Effector CD8-positive, alpha-beta T cell (primary cell): Measurements from ENCODE around the gene XDH.

Experiments used
- DNase-seq: peaks from one replicate; lab custom pipeline; 2025; lab: John Stamatoyannopoulos, UW

XDH gene

DNA sequence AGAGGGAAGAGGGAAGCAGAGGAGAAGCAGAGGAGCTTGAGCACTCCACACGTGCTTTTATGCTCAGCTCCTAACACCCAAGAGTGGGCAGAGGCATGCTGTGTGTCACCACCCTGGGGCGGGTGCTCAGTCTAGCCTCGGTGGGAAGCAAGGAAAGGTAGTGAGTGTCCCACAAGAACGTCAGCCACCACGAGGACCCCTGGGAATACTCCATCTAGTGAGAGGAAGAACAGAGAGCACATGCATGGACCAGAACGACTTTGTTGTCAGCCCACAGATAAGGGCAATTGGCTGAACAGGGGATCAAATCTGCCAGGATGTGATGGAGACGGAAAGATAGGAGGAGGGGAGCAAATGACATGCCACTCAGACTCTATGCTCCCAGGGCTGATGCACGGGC, 83.4 kb downstream of the XDH start:
- DNase-seq, result no peak

- DNase-seq, result no peak
Measured at GRCh38 chr2:31329081-31329625, 85.4 kb downstream of the XDH start.

DNA sequence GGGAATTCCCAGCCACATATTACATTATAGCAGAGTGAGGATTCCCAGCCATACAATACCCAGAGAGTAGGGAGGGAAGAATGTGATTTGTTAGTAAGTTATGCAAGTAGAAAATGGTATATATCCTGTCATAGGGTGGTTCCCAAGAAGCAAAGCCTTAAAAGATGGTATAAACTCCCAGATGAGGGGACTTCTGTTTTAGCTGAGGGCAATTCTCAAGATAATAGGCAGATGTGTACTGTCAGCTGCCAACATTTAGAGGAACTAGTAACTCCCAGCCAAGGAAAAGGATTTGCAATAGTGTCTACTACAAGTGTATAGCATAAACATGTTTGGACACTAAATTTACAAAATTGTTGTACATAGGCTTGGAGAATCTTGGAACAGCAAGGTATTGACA, 86.5 kb downstream of the XDH start:
- no peak for DNase-seq

DNA sequence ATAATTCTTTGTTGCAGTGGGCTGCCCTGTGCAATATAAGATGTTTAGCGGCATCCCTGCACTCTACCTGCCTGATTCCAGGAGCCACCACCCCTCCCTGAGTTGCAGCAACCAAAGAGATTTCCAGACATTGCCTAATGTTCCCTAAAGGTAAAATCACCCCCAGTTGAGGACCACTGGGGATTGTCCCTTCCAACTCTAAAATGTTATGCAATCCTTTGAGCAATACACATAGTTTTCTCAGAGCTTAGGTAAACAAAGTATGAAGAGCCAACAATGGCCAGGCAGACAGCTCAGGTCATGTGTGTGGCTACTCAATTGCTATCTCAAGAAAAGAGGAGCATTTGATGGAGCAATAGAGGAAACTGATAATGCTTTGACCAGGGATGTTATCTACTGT, 87.0 kb downstream of the XDH start:
- no peak for DNase-seq

GRCh38 chr2:31324016-31324633, 90.4 kb downstream of the XDH start:
- DNase-seq, result no peak

DNA sequence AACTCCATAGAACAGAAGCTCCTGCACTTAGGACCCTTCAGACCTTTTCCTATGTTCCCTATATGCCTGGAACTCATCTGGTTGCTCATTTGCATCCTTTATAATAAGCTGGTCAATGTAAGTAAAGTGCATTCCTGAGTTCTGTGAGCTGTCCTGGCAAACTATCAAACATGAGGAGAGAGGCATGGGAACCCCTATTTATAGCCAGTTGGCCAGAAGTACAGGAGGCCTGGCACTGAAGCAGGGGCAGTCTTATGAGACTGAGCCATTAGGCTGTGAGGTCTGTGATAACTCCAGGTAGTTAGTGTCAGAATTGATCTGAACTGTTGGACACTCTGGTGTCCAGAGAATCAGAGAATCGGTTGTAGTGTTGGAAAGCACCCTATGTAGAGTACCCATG, 92.2 kb downstream of the XDH start:
- DNase-seq, result no peak

DNA sequence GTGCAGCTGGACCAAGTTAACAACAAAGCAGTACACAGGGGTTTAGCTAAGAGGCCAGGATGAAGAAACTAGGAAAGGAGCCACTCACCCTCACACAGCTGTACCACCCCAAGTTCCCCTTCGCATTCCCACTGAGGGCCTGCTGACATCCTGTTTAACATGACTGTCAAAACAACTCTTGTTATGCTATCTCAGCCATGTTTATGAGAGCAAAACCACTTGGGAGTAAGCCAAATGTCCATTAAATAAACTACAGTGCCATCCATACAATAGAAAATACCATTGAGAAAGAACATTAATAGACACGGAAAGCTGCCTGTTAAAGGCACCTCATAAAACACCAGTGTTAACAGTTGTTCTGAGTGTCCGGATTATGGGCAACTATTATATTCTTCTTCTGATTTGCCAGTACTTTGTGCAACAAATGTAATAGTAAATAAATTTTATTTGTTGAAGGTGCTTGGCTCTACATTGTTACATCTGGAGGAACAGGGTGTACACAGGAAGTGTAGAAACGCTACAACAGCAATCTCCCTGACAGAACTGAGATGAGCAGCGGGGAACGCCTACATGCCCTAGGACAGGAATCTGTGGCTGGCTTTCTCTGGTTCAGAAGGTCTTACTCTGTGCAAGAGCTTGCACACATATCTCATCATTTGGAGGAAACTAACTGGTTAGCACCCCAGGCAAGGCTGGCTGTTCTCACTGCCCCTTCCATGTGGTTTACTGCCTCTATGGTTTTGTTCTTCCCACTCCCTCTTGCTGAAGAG, 95.0 kb downstream of the XDH start:
- DNase-seq, result no peak

DNA sequence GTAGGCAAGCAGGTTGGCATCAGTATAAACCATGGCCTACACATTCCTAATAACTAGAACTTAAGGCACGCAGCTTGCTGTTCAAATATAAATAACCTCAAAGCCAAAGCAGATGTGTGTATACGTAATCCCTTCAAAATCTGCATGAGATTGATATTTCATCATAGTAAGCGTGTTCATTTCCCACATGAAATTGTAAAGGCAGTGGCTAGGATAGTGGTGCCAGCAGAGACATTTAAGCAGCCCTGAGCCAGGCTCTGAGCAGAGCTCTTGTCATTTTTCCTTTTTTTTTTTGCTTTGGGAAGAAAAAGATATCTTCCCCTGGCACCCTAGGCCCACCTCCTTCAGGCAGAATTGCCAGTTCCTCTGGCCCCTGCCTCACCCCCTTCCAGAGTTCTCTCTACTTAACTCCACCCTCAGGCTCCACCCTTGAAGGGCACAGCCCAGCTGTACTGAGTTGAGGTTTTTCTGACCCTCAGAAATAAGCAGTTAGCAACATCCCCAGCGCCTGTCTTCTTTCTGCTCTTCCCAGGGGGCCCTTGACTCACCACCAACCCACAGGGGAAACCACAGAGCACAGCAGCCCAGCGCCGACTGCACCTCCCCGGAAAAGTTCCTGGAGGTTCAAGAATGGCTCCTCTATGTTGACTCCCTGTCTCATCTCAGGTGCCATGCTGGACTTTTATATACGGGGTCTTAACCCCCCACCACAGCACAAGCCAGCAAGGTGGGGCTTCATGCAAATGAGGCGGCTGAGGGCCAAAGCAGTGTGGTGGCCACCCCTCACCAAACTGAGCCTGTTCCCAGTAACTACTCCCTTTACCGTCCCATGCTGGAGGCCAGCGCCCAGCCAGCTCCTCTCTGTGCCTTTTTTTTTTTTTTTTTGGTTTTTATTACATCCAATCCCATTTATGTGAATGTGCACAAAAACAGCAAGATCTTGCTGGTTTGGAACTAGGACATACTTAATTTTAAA, 95.9 kb downstream of the XDH start:
- DNase-seq, result no peak

- DNase-seq, result no peak
Measured at GRCh38 chr2:31317396-31317795, 97.1 kb downstream of the XDH start.

DNA sequence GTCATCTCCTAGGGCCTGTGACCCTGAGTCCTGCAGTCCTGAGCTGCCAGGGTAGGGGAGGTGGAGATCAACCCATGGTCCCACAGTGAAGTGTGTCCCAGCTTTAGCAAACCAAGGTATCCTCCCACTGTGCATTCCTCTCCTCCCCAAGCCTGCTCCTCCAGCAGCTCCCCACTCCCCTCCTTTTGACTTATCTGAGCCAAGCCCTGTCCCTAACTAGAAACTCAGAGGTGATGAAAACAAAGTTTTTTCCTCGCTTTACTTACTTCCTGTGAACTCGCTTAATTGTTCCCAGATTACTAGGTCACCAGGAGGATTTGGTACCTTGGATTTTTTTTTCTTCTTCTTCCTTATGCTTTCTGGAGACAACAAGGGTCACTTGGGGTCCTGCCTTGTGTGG, 99.8 kb downstream of the XDH start:
- no peak for DNase-seq

DNA sequence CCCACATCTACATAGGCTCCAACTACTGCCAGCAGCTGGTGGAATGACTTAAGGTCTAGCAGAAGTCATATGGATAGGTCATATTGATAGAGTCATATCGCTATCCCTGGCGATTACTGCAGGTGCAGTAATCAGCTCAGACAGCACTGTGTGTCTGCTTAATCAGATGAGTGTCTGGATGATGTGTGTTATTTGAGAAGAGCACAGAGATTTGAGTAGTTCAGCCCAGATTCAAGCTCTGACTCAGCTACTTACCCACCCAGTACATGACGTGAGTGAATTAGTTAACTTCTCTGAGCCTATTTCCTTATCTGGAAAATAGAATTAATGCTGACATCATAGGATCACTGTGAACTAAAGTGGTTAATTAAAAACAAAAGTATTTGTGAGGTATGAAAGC, 101.6 kb downstream of the XDH start:
- DNase-seq, result no peak

GRCh38 chr2:31304816-31305215, 109.7 kb downstream of the XDH start:
- DNase-seq, result no peak

DNA sequence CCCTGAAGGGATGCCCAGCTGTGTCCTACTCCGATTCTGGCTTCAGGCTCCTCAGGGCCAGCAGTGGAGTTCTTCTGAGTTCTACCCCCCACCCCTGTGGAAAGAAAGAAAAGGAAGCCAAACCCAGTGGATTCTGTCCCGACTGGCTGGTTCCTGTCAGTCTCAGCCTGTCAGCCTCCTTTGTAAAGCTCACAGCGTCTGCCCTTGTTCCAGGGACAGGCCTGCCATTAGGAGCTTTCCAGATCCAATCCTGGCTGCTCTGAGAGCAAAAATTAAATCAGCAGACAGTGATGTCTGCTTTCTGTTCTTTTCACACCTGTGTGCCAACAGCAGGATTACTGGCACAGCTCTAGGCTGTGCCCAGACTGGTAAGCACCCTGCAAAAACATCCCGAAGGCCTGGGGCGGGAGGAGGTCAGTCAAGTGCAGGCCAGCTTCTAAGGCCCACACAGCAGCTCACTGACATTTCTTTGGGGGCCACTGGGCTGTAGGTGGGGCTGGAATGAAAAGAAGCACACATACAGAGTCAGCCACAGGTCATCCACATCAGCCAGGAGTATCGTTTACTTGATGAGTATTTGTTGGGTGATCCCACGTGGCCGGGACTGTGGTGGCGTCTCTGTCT, 111.5 kb downstream of the XDH start:
- DNase-seq, result no peak

DNA sequence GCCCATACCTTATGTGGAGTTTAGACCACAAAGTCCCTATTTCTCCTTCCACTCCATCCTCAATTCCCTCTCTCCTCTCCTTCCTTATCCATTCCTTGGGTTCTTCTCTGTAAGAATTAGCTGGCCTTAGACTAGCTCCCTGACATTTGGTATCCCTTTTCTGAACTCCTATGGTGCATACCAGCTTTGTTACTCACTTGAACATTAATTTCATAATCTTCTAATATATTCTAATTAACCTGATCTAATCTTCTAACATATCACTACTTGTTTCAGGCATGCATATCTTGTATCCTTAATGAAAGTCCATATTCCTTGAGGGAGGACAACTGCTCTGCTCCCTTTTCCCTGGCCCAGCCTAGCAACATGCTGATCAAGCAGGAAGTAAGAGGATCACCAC, 114.2 kb downstream of the XDH start:
- no peak for DNase-seq

DNA sequence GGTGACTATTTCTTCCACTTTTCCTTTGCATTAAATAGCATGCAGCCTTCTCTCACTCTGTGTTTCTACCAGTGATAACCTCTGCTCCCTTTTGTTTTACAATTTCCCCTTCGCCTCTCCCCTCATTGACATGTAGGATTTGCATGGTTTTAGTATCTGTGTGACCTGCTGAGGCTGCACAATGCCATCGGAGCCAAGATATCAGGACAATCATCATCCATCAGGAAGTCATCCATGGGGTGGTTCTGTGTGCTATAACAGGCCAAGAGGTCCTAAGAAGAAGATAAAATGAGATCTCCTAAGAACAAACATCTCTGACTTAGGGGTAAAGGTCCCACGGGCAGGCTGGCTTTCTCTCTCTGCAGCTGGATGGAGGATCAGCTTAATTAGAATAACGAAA, 115.0 kb downstream of the XDH start:
- DNase-seq, result no peak

- no peak for DNase-seq
Measured at GRCh38 chr2:31297751-31298150, 116.8 kb downstream of the XDH start.

DNA sequence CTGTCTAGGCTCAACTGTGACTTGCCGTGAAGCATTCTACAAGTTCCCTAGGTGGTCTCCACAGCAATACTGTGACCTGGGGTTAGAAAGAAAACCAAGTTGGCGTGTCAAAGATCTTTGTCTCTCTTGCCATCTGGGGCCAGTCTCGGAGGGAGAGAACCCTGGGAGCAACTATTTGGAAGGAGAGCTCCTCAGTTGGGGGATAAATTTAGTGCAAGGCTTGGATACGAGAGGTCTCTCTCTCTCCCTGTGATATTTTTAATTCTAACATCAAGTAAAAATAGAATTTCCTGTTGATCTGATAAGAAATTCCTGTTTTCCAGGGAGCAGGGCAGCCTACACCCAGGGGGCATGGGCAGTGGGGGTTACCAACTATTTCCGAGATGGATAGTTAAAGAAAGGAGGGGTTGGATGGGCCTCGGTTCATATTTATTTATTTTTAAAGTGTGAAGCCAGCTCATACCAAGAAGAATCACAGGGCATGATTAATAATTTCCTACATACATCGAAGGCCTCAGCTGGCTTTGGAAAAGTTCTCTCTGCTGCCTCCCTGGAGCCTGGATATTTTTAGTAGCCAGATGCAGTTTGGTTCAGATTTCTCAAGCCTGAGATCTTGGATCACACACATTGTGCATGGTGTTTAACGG, 117.8 kb downstream of the XDH start:
- no peak for DNase-seq

DNA sequence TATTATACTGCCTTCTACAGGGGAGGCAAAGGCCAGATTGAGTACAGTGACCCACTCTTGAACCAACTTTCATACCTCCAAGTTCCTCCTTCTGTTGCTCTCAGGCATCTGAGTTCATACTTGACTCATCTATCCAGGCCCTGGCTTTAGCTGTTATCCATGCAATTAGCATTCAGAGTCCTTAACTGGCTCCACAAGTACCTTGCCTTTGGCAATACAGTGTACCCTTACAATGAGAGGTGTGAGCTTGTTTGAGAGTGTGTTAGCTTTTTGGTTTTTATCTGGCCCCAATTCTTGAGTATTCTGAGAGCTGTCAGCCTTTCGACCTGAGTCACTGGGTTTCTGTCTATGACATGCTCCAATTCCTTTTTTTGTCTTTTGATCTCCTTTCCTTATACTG, 120.3 kb downstream of the XDH start:
- DNase-seq, result no peak

DNA sequence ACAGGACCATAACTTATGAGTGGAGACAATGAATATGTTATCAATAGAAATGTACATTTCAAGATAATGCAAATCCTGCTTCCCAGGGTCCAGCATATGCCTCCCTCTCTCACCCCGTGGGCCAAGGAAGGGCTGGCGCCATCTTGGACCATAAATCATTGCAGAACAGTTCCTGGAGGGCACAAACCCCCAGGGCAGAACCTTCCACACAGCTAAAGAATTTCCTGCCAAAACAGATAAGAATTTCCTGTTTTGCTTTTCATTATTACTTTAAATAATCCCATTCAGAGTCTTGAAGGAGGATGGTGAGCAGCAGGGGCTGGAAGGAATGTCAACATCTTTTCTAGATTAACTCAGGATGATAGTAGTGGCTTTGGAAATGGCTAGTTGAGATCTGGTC, 126.9 kb downstream of the XDH start:
- DNase-seq, result no peak

- DNase-seq, result no peak
Measured at GRCh38 chr2:31286961-31287550, 127.5 kb downstream of the XDH start.

DNA sequence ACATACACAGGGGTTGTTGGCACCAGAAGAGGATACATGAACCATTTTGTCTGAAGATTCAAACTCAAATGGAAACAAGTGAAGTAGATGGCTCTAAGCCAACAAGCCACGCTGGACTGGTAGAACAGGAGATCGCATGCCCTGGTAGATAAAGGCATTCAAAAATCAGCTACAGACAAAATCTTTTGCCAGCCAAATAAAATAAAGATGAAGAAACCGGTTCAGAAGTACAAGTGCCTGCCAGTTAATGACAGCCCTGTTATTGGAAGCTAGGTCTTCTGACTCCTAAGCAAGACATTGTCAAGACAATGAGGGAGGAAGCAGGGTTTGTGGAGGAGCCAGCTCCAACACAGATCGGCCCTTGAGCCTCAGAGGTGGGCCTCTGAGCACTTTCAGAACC, 128.3 kb downstream of the XDH start:
- DNase-seq, result no peak
